Lung (tissue), 12 donors: ENCODE data around the gene FEV. TPM values are rescaled to one million over a fixed set of nuclear protein-coding genes. Genes with fewer than 3 reads are reported as not detected.

Experiments
- ATAC-seq: fragments of 200-7000 bp; cut with Tn5 transposase; one replicate; pipeline ENCODE4 v1.9.1; 2020; ENCODE audit warnings: moderate number of reproducible peaks; ENCODE audit not compliant: insufficient read depth, low FRiP score
- DNase-seq, 3 donors: peaks; one replicate each; pipeline ENCODE4 v3.0.0-alpha.2; 2013 to 2017
- H3K27ac ChIP-seq, 2 donors: one replicate each; pipeline ENCODE4 v1.5.1; 2013; ENCODE audit warnings: mild to moderate bottlenecking in 2 of 2, moderate library complexity in 2 of 2, control low read depth in 1 of 2, inconsistent platforms in 1 of 2, low read depth in 1 of 2, low read length in 1 of 2
- H3K27me3 ChIP-seq, 3 donors: one replicate each; pipeline ENCODE4 v1.5.1; 2013; ENCODE audit warnings: low read length in 2 of 3; ENCODE audit not compliant: control insufficient read depth in 3 of 3, insufficient read depth in 3 of 3
- H3K36me3 ChIP-seq, 4 donors: one replicate each; pipeline ENCODE4 v1.5.1; 2013; ENCODE audit warnings: low read length in 4 of 4, mild to moderate bottlenecking in 1 of 4, moderate library complexity in 1 of 4; ENCODE audit not compliant: control insufficient read depth in 4 of 4, insufficient read depth in 4 of 4
- H3K4me1 ChIP-seq, 5 donors: one replicate each; pipeline ENCODE4 v1.5.1; 2013; ENCODE audit warnings: low read length in 5 of 5, mild to moderate bottlenecking in 2 of 5, moderate library complexity in 1 of 5; ENCODE audit not compliant: control insufficient read depth in 5 of 5, insufficient read depth in 5 of 5
- H3K4me3 ChIP-seq: one replicate; pipeline ENCODE4 v1.5.1; 2013; ENCODE audit warnings: mild to moderate bottlenecking, control low read depth, moderate library complexity
- H3K9ac ChIP-seq, 2 donors: one replicate each; pipeline ENCODE4 v1.5.1; 2013; ENCODE audit warnings: low read length in 2 of 2, control low read depth in 1 of 2; ENCODE audit not compliant: insufficient read depth in 1 of 2
- H3K9me3 ChIP-seq, 4 donors: one replicate each; pipeline ENCODE4 v1.5.1; 2013; ENCODE audit warnings: low read length in 3 of 4, mild to moderate bottlenecking in 1 of 4, moderate library complexity in 1 of 4; ENCODE audit not compliant: control insufficient read depth in 4 of 4, insufficient read depth in 3 of 4
- CTCF ChIP-seq: IDR thresholded peaks from 2 replicates; pipeline ENCODE4 v1.5.1; 2012; ENCODE audit warnings: mild to moderate bottlenecking; ENCODE audit errors: control extremely low read depth, extremely low read depth
- WGBS, 2 donors: extraction: QIAGEN DNeasy Blood & Tissue Kit; methylation state at CpG; one replicate each; pipeline ENCODE4 v1.1.7; 2013; 5-methylcytosine and 5-hydroxymethylcytosine counted together
- polyA plus RNA-seq, 2 donors: library from polyadenylated mRNA; stranded (reverse); fragments of 200-250 nt; gene quantifications; one replicate each; pipeline ENCODE4 v1.2.1, GENCODE V29; 2013
- total RNA-seq, 2 donors: library from RNA; depleted of rRNA in 1 of 2; stranded (reverse); fragments of >200 nt in 1 of 2; gene quantifications; one replicate each; pipeline ENCODE4 v1.2.1, GENCODE V29; 2014 to 2021
- donor health status: control.
- donor health status: control.
- donor health status: Bipolar disorder and iron deficiency.
- donor health status: healthy.
- donor health status: DM: yes; HTN: yes; CAD: no.

Gene FEV
- total and polyA plus RNA-seq, 4 donors = not detected

GRCh38 chr2:219003267-219003634 lies 18.3 kb upstream of the FEV start:
- DNase-seq (no peak), ATAC-seq (no peak)
- peaks cover 0 to 58% (median 39%) of the 10 kb centered on the region in 3 donors for H3K27me3 ChIP-seq
- no peak overlapping the region for H3K4me3 ChIP-seq
- H3K9ac ChIP-seq = no peak overlapping the region
- H3K27ac ChIP-seq = no peak overlapping the region
- H3K4me1 ChIP-seq = peaks cover 0 to 12% (median 4%) of the 10 kb centered on the region in 5 donors
- WGBS, 2 donors = 9 to 13% methylated on average over 14 to 20 of the region's 20 CpGs
- TF ChIP-seq CTCF = no peak
- H3K9me3 ChIP-seq = peaks cover 0 to 2% (median 0%) of the 10 kb centered on the region in 4 donors
- H3K36me3 ChIP-seq = no peaks in the 10 kb centered on the region

GRCh38 chr2:219002395-219003266 lies 17.6 kb upstream of the FEV start:
- H3K36me3 ChIP-seq = no peaks in the 10 kb centered on the region
- ATAC-seq (peak; percentile 53), DNase-seq (peak; percentile 22 to 56 (median 48))
- H3K9ac ChIP-seq = no peak overlapping the region
- peaks cover 0 to 2% (median 0%) of the 10 kb centered on the region in 4 donors for H3K9me3 ChIP-seq
- H3K4me1 ChIP-seq = peaks cover 0 to 12% (median 4%) of the 10 kb centered on the region in 5 donors
- WGBS, 2 donors = 2% methylated on average over 70 to 72 of the region's 72 CpGs
- TF ChIP-seq CTCF = no peak
- H3K27ac ChIP-seq = peak overlapping the region in 1 of 2 donors; percentile 50
- H3K4me3 ChIP-seq = peak overlapping the region; percentile 12
- peaks cover 0 to 64% (median 44%) of the 10 kb centered on the region in 3 donors for H3K27me3 ChIP-seq

GRCh38 chr2:219001577-219002394 lies 16.8 kb upstream of the FEV start:
- TF ChIP-seq CTCF = no peak
- Histone ChIP-seq H3K27ac (peak overlapping the region in 1 of 2 donors; percentile 62), H3K4me3 (no peak overlapping the region), H3K27me3 (peaks cover 0 to 69% (median 44%) of the 10 kb centered on the region in 3 donors), H3K4me1 (peaks cover 0 to 12% (median 4%) of the 10 kb centered on the region in 5 donors), H3K9me3 (peaks cover 0 to 2% (median 0%) of the 10 kb centered on the region in 4 donors), H3K9ac (no peak overlapping the region), H3K36me3 (no peaks in the 10 kb centered on the region)
- DNase-seq (peak; percentile 57 to 78 (median 77)), ATAC-seq (peak; percentile 73)
- WGBS, 2 donors = 1 to 2% methylated on average over 53 to 70 of the region's 70 CpGs
